Measurements from ENCODE around the gene MDH1. TPM values are rescaled to one million over a fixed set of nuclear protein-coding genes. Genes with fewer than 3 reads are reported as not detected.
"Not testable (repeated sequence)": the region's sequence is repeated elsewhere in the genome, so short reads cannot be mapped to it uniquely, and the experiment has no call there.

MDH1 gene
- total and polyA plus RNA-seq, 3 donors from 2014 or later: 134 to 180 (median 154) TPM

DNA sequence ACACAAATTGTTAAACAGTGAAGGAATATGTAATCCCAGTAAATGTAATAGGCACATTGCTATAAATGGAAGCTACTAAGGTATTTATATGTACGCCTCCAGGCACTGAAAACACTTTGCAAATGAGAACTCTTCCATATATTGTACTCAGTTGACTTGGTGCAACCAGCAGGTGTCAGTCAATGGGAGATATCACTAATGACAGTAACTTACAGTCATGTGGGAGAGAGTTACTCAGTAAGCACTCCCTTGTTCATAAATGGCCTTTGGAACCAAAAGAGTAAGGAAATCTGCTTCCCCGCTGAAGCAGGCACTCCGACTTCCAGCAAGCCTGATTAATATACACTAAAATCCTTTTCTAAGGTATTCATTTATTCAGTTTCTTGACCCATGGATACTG lies 5.9 kb downstream of the MDH1 start:
- H3K9me3 ChIP-seq: no peaks in the 10 kb centered on the region
- intact Hi-C loops (cut with DNase I; ENCODE audit: low total_unique reads): no loop called here
- 97% methylated on average over 3 of the region's 3 CpGs for whole genome bisulfite sequencing, 2 donors
- H3K27ac ChIP-seq: no peak overlapping the region
- no peaks in the 10 kb centered on the region for H3K27me3 ChIP-seq
- TF ChIP-seq, protein P1, sequence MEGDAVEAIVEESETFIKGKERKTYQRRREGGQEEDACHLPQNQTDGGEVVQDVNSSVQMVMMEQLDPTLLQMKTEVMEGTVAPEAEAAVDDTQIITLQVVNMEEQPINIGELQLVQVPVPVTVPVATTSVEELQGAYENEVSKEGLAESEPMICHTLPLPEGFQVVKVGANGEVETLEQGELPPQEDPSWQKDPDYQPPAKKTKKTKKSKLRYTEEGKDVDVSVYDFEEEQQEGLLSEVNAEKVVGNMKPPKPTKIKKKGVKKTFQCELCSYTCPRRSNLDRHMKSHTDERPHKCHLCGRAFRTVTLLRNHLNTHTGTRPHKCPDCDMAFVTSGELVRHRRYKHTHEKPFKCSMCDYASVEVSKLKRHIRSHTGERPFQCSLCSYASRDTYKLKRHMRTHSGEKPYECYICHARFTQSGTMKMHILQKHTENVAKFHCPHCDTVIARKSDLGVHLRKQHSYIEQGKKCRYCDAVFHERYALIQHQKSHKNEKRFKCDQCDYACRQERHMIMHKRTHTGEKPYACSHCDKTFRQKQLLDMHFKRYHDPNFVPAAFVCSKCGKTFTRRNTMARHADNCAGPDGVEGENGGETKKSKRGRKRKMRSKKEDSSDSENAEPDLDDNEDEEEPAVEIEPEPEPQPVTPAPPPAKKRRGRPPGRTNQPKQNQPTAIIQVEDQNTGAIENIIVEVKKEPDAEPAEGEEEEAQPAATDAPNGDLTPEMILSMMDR (IDR thresholded peaks at IDR 0.05): no peak
- H3K4me3 ChIP-seq: no peak overlapping the region
- H3K4me1 ChIP-seq: peaks cover 15% of the 10 kb centered on the region
- H3K36me3 ChIP-seq (ENCODE audit: low read depth, missing control alignments): no peaks in the 10 kb centered on the region
- no peak for DNase-seq

DNA sequence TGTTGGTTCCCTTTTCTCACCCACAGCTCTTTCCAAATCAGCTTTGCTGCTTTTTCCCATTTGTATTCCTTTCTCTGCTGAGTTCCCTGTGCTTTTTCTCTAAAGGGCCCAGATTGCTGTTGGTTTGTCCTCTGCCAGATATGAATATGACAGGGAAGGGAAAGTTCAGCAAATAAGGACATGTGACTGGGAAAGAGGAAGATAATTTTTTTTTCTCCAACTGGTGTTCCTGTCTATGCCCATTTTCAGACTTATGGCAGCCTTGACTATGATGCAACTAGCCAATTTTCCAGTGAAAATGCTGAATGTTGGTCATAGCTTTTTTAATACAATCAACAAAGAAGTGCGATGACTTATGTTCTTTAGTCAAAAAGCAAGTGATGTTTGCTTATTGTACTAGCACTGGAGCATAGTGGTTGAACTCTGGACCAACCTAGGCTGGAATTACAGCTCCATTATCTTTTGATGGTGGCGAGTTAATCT lies 7.7 kb downstream of the MDH1 start:
- Histone ChIP-seq H3K27me3 (no peaks in the 10 kb centered on the region), H3K36me3 (ENCODE audit: low read depth, missing control alignments) (no peaks in the 10 kb centered on the region), H3K4me3 (no peak overlapping the region), H3K27ac (no peak overlapping the region), H3K9me3 (no peaks in the 10 kb centered on the region), H3K4me1 (peaks cover 5% of the 10 kb centered on the region)
- WGBS, 2 donors: 95 to 96% methylated on average over 2 of the region's 2 CpGs
- TF ChIP-seq, protein P1 (IDR thresholded peaks at IDR 0.05): no peak
- TF ChIP-seq POLR2A (IDR thresholded peaks at IDR 0.05): no peak
- DNase-seq: no peak
- intact Hi-C loops (cut with DNase I; ENCODE audit: low total_unique reads): no loop called here

DNA sequence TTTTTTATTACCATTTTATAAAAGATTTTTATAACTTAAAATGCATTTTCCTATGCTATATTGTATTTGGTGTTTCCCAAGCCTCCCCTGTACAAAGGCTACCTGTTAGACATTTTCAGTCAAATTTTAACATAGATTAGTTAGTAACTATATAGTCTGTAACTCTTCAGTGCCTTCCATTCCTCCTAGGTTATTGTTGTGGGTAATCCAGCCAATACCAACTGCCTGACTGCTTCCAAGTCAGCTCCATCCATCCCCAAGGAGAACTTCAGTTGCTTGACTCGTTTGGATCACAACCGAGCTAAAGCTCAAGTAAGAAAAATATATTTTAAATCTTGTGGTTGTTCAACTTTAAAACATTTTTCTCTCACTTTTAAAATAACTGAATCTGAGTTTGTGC lies 10.2 kb downstream of the MDH1 start:
- Histone ChIP-seq H3K4me1 (no peaks in the 10 kb centered on the region), H3K9me3 (no peaks in the 10 kb centered on the region), H3K27me3 (no peaks in the 10 kb centered on the region), H3K36me3 (ENCODE audit: low read depth, missing control alignments) (no peaks in the 10 kb centered on the region), H3K27ac (no peak overlapping the region), H3K4me3 (no peak overlapping the region)
- DNase-seq: no peak
- intact Hi-C loops (cut with DNase I; ENCODE audit: low total_unique reads): no loop called here
- WGBS, 2 donors: 86 to 88% methylated on average over 2 of the region's 2 CpGs
- TF ChIP-seq, protein P1 (IDR thresholded peaks at IDR 0.05): no peak
- TF ChIP-seq POLR2A (IDR thresholded peaks at IDR 0.05): no peak

DNA sequence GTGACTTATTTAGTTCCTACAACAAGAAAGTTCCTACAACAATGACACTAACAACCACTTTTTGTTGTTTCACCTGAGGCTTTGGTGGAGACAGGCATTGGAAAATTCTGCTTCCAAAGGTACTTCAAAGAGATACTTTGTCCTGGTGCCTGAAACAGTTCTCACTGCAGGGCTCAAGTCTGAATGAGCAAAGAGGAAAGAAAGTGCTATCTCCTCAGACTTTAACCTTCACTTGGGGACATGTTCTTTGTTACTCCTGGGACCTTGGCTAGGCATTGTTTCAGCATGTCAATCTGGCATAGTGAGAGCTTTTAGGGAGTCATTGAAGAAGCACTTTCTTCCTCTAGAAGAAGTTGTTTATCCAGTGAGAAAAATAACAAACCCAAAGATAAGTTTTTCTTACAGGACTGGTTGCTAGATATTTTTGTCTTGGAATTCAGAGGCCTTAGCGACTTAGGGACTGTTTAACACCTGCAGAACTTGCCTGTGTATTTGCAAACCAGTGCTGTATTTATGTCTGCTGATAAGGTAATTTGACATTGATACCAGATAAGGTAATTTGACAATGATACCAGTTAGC lies 12.2 kb downstream of the MDH1 start:
- H3K4me1 ChIP-seq: no peaks in the 10 kb centered on the region
- intact Hi-C loops (cut with DNase I; ENCODE audit: low total_unique reads): no loop called here
- H3K27ac ChIP-seq: no peak overlapping the region
- H3K9me3 ChIP-seq: no peaks in the 10 kb centered on the region
- no peaks in the 10 kb centered on the region for H3K36me3 ChIP-seq (ENCODE audit: low read depth, missing control alignments)
- no peak overlapping the region for H3K4me3 ChIP-seq
- 57 to 69% methylated on average over 1 of the region's 1 CpG for WGBS, 2 donors
- no peak for DNase-seq
- TF ChIP-seq POLR2A (IDR thresholded peaks at IDR 0.05): no peak
- TF ChIP-seq, protein P1 (IDR thresholded peaks at IDR 0.05): no peak
- H3K27me3 ChIP-seq: no peaks in the 10 kb centered on the region

DNA sequence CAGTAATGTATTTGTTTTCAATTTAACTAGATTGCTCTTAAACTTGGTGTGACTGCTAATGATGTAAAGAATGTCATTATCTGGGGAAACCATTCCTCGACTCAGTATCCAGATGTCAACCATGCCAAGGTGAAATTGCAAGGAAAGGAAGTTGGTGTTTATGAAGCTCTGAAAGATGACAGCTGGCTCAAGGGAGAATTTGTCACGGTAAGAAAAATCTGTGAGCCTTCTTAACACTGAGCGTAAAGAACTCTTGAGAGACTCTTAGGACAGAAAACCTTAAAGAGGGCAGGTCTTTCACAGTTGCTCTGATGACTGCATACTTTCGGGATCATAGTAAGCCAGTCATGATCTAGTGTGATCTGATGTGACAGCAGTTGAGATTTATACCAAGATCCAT lies 15.9 kb downstream of the MDH1 start:
- DNase-seq: no peak
- Histone ChIP-seq H3K27me3 (no peaks in the 10 kb centered on the region), H3K9me3 (no peaks in the 10 kb centered on the region), H3K36me3 (ENCODE audit: low read depth, missing control alignments) (no peaks in the 10 kb centered on the region), H3K4me3 (no peak overlapping the region), H3K4me1 (no peaks in the 10 kb centered on the region), H3K27ac (no peak overlapping the region)
- 87% methylated on average over 4 of the region's 4 CpGs for WGBS, 2 donors
- intact Hi-C loops (cut with DNase I; ENCODE audit: low total_unique reads): no loop called here
- TF ChIP-seq, protein P1 (IDR thresholded peaks at IDR 0.05): no peak

DNA sequence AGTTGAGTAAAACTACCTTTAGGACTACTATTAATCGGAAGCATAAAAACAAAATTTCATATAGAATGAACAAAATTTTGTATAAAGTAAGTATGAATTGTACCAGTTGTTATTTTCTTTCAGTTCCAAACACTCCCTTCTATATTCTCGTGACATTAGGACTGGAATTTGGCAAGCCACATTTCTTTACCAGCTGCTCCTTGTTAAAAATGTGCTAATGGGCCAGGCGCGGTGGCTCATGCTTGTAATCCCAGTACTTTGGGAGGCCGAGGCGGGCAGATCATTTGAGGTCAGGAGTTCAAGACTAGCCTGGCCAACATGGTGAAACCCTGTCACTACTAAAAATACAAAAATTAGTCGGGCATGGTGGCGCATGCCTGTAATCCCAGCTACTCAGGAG lies 20.1 kb downstream of the MDH1 start:
- H3K4me1 ChIP-seq; H3K36me3 ChIP-seq (ENCODE audit: low read depth, missing control alignments); intact Hi-C loops (cut with DNase I; ENCODE audit: low total_unique reads); H3K27me3 ChIP-seq; H3K4me3 ChIP-seq; DNase-seq; H3K9me3 ChIP-seq; H3K27ac ChIP-seq: not testable (repeated sequence)
- WGBS, 2 donors: 65 to 81% methylated on average over 8 of the region's 8 CpGs
